GM12892 (cell line): ENCODE measurements around the gene TMEM131.

Experiments used
- POLR2A ChIP-seq: IDR thresholded peaks from 2 replicates; pipeline ENCODE4 v1.6.1; 2011; ENCODE audit warnings: low read depth, low read length, control low read depth
- POLR2AphosphoS5 ChIP-seq: IDR thresholded peaks from 2 replicates; pipeline ENCODE4 v1.6.1; 2011; ENCODE audit warnings: low read depth, low read length, control low read depth

GRCh38 chr2:97750017-97750416 is 245.7 kb downstream of the TMEM131 start:
- TF ChIP-seq POLR2AphosphoS5 (no peak), POLR2A (no peak)
